GF-D8 (cell line): ENCODE results near the gene LDLR.
"Not testable (repeated sequence)": the region's sequence is repeated elsewhere in the genome, so short reads cannot be mapped to it uniquely, and the experiment has no call there.

ENCODE experiments used
- DNase-seq: peaks from one replicate; lab custom pipeline; 2025; lab: John Stamatoyannopoulos, UW

The LDLR gene

GRCh38 chr19:11173516-11174155 lies 84.4 kb downstream of the LDLR start:
- no peak for DNase-seq

- DNase-seq, result no peak
Observed at GRCh38 chr19:11174336-11174735, 85.1 kb downstream of the LDLR start.

GRCh38 chr19:11175920-11176319 lies 86.7 kb downstream of the LDLR start:
- no peak for DNase-seq

- no peak for DNase-seq
Observed at GRCh38 chr19:11176466-11177193, 87.4 kb downstream of the LDLR start.

- DNase-seq, result no peak
Observed at GRCh38 chr19:11177592-11177991, 88.3 kb downstream of the LDLR start.

- not testable (repeated sequence) for DNase-seq
Observed at GRCh38 chr19:11179145-11179465, 89.8 kb downstream of the LDLR start.

- no peak for DNase-seq
Observed at GRCh38 chr19:11179716-11180297, 90.5 kb downstream of the LDLR start.

- DNase-seq, result no peak
Observed at GRCh38 chr19:11180346-11180745, 91.1 kb downstream of the LDLR start.

- not testable (repeated sequence) for DNase-seq
Observed at GRCh38 chr19:11180975-11181374, 91.7 kb downstream of the LDLR start.

- DNase-seq, result no peak
Observed at GRCh38 chr19:11181488-11181887, 92.2 kb downstream of the LDLR start.
